K562 (cell line): ENCODE results near the gene BACE2.

Experiments used
- JUND ChIP-seq, 2 experiments: IDR thresholded peaks; 2 replicates in 1 of 2; 3 replicates in 1 of 2; pipeline ENCODE4 v1.6.1; 2011; ENCODE audit warnings: borderline replicate concordance in 2 of 2, low read depth in 2 of 2, low read length in 2 of 2, improper control_type of control experiment in 1 of 2, missing biosample characterization in 1 of 2, missing genetic modification characterization in 1 of 2, missing genetic modification reagents in 1 of 2
- NR1H2 ChIP-seq: sonication (generic); formaldehyde crosslinking; IDR thresholded peaks from 2 replicates; pipeline ENCODE4 v1.4.0; 2020; ENCODE audit warnings: mild to moderate bottlenecking, missing genetic modification reagents
- RBM25 ChIP-seq: fragments of 200-400 bp; formaldehyde crosslinking; IDR thresholded peaks from 2 replicates; pipeline ENCODE4 v1.6.1; 2018; ENCODE audit warnings: low read length, low read depth, moderate library complexity; ENCODE audit not compliant: severe bottlenecking
- SPI1 ChIP-seq: IDR thresholded peaks from 2 replicates; pipeline ENCODE4 v1.6.1; 2011; ENCODE audit warnings: low read depth, low read length, control low read depth, borderline replicate concordance
- TCF7 ChIP-seq: sonication (generic); IDR thresholded peaks from 2 replicates; pipeline ENCODE4 v1.6.1; 2016; ENCODE audit warnings: antibody characterized with exemption, borderline replicate concordance
- TF ChIP-seq, protein P1 (sequence below): sonication (generic); formaldehyde crosslinking; IDR thresholded peaks from 2 replicates; pipeline ENCODE4 v1.8.1; 2023; ENCODE audit warnings: mild to moderate bottlenecking, missing genetic modification reagents
- TF ChIP-seq, protein P2 (sequence below): fragments of 250-450 bp; sonication (Bioruptor Pico); IDR thresholded peaks from 2 replicates; pipeline ENCODE4 v1.4.0; 2020; ENCODE audit warnings: mild to moderate bottlenecking, moderate library complexity, borderline replicate concordance

DNA sequence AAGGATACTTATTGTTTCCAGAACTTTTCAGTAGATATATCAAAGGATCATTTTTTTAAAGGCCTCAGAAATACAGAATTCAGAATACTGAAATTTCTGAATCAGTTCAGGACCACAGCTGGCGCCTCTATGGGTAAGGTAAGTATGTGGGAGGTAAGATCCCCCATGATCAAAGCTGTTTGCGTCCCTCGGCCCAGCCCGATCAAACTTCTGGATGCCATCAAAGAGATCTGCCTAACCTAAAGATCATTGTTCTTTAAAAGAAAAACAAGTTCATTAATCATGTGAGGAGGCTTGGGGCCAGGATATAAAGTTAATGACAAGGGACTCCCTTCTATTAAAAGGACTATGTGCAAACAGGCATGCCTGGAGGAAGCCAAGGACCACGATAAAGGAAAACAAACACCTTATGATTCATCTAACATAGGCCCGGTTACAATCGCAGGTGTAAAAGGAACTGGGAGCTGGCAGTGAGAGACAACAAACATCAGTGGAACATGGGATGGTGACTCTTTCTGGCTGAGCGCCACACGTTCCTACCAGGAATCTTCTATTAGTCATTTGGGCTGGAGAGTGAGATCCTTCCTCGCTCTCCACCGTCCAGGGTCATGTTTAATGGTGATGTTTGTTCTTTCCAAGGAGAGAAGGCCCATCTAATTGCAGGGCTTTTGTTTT lies 2.8 kb upstream of the BACE2 start:
- TF ChIP-seq TCF7 (no peak), SPI1 (no peak), RBM25 (no peak), JUND (IDR thresholded peaks at IDR 0.05; ENCODE audit: borderline replicate concordance, low read depth, low read length) (no peak), JUND (tag; IDR thresholded peaks at IDR 0.05; ENCODE audit: borderline replicate concordance, low read depth, low read length) (no peak), NR1H2 (CRISPR knock-in tag) (no peak)
- TF ChIP-seq, protein P1, sequence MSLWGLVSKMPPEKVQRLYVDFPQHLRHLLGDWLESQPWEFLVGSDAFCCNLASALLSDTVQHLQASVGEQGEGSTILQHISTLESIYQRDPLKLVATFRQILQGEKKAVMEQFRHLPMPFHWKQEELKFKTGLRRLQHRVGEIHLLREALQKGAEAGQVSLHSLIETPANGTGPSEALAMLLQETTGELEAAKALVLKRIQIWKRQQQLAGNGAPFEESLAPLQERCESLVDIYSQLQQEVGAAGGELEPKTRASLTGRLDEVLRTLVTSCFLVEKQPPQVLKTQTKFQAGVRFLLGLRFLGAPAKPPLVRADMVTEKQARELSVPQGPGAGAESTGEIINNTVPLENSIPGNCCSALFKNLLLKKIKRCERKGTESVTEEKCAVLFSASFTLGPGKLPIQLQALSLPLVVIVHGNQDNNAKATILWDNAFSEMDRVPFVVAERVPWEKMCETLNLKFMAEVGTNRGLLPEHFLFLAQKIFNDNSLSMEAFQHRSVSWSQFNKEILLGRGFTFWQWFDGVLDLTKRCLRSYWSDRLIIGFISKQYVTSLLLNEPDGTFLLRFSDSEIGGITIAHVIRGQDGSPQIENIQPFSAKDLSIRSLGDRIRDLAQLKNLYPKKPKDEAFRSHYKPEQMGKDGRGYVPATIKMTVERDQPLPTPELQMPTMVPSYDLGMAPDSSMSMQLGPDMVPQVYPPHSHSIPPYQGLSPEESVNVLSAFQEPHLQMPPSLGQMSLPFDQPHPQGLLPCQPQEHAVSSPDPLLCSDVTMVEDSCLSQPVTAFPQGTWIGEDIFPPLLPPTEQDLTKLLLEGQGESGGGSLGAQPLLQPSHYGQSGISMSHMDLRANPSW (CRISPR knock-in tag) = no peak
- TF ChIP-seq, protein P2, sequence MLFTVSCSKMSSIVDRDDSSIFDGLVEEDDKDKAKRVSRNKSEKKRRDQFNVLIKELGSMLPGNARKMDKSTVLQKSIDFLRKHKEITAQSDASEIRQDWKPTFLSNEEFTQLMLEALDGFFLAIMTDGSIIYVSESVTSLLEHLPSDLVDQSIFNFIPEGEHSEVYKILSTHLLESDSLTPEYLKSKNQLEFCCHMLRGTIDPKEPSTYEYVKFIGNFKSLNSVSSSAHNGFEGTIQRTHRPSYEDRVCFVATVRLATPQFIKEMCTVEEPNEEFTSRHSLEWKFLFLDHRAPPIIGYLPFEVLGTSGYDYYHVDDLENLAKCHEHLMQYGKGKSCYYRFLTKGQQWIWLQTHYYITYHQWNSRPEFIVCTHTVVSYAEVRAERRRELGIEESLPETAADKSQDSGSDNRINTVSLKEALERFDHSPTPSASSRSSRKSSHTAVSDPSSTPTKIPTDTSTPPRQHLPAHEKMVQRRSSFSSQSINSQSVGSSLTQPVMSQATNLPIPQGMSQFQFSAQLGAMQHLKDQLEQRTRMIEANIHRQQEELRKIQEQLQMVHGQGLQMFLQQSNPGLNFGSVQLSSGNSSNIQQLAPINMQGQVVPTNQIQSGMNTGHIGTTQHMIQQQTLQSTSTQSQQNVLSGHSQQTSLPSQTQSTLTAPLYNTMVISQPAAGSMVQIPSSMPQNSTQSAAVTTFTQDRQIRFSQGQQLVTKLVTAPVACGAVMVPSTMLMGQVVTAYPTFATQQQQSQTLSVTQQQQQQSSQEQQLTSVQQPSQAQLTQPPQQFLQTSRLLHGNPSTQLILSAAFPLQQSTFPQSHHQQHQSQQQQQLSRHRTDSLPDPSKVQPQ (CRISPR knock-in tag) = no peak
